HepG2 (cell line): ENCODE measurements around the gene RGL3. TPM values are rescaled to one million over a fixed set of nuclear protein-coding genes. Genes with fewer than 3 reads are reported as not detected.

Experiments
- ATAC-seq: fragments of 200-7000 bp; cut with Tn5 transposase; 3 replicates; pipeline ENCODE4 v1.9.1; 2020; ENCODE audit warnings: mild to moderate bottlenecking, moderate library complexity
- BruUV-seq: library from RNA; stranded (reverse); fragments of 400-500 nt; replicated peaks from 2 replicates; lab custom pipeline; 2021; lab: Mats Ljungman, UMichigan
- CTCF ChIA-PET: fragments of 300-600 bp; formaldehyde crosslinking; extraction: SDS; loops from one replicate; lab custom pipeline; 2021; ENCODE audit warnings: low total read pairs, inconsistent platforms, low intra/inter-chr PET ratio; lab: Yijun Ruan, JAX
- POLR2A ChIA-PET: fragments of 350-600 bp; sonication (Branson Sonifier 250); formaldehyde crosslinking; loops from one replicate; lab custom pipeline; 2020; ENCODE audit warnings: antibody characterized with exemption, inconsistent platforms; lab: Yijun Ruan, JAX
- DNase-seq: peaks from one replicate; pipeline ENCODE4 v3.0.0-alpha.2; 2015; ENCODE audit warnings: low spot score
- FAIRE-seq: peaks from 3 replicates; lab custom pipeline; 2011; peaks lifted over from hg19 to GRCh38; lab: Jason Lieb, UNC
- H2AFZ ChIP-seq: one replicate; pipeline ENCODE4 v1.6.1; 2011; ENCODE audit warnings: low read length, inconsistent platforms
- H3K27ac ChIP-seq: fragments of 300-600 bp; 3 replicates; pipeline ENCODE4 v1.8.0; 2011; ENCODE audit warnings: mixed run types, mild to moderate bottlenecking, mixed read lengths, low read length, inconsistent platforms; ENCODE audit not compliant: insufficient read depth; ENCODE audit errors: extremely low read length
- H3K27me3 ChIP-seq, 2 experiments: fragments of 200-600 bp in 1 of 2; 2 replicates in 1 of 2; 3 replicates in 1 of 2; pipeline versions ENCODE4 v1.6.0 to v1.8.0; 2011; ENCODE audit warnings: low read length in 2 of 2, mild to moderate bottlenecking in 2 of 2, moderate library complexity in 2 of 2, inconsistent platforms in 1 of 2; ENCODE audit not compliant: insufficient read depth in 2 of 2, control insufficient read depth in 1 of 2
- H3K36me3 ChIP-seq, 2 experiments: fragments of 200-600 bp in 1 of 2; replicated peaks in 1 of 2; 2 replicates in 1 of 2; 3 replicates in 1 of 2; pipeline versions ENCODE4 v1.5.1 to v1.8.0; 2011; ENCODE audit warnings: low read length in 2 of 2, inconsistent platforms in 1 of 2; ENCODE audit not compliant: insufficient read depth in 2 of 2, control insufficient read depth in 1 of 2
- H3K4me1 ChIP-seq: 2 replicates; pipeline ENCODE4 v1.5.1; 2012; ENCODE audit warnings: low read length, inconsistent platforms; ENCODE audit not compliant: insufficient read depth
- H3K4me2 ChIP-seq: 2 replicates; pipeline ENCODE4 v1.6.0; 2011; ENCODE audit warnings: low read depth, low read length, inconsistent platforms
- H3K4me3 ChIP-seq, 3 experiments: fragments of 200-600 bp in 1 of 3; sonication (generic), shearing (Covaris generic) in 1 of 3; replicated peaks in 1 of 3; 2 replicates each; pipeline ENCODE4 v1.5.1; 2011 to 2016; ENCODE audit warnings: low read length in 3 of 3, inconsistent platforms in 2 of 3, low read depth in 2 of 3, mild to moderate bottlenecking in 2 of 3, control low read depth in 1 of 3, mixed read lengths in 1 of 3; ENCODE audit not compliant: insufficient read depth in 1 of 3
- H3K79me2 ChIP-seq: one replicate; pipeline ENCODE4 v1.6.1; 2011; ENCODE audit warnings: low read length, inconsistent platforms; ENCODE audit not compliant: insufficient read depth
- H3K9ac ChIP-seq: 2 replicates; pipeline ENCODE4 v1.6.0; 2011; ENCODE audit warnings: mild to moderate bottlenecking, low read depth, low read length, inconsistent platforms; ENCODE audit not compliant: insufficient read depth
- H3K9me3 ChIP-seq: 2 replicates; pipeline ENCODE4 v1.5.1; 2012; ENCODE audit warnings: mild to moderate bottlenecking, low read length
- H4K20me1 ChIP-seq: 2 replicates; pipeline ENCODE4 v1.6.0; 2011; ENCODE audit warnings: inconsistent platforms, mild to moderate bottlenecking, low read length, moderate library complexity; ENCODE audit not compliant: insufficient read depth
- HES4 ChIP-seq: sonication (generic); formaldehyde crosslinking; IDR thresholded peaks from 2 replicates; pipeline ENCODE4 v1.9.0; 2021; ENCODE audit warnings: mild to moderate bottlenecking, missing genetic modification reagents, borderline replicate concordance
- UBTF ChIP-seq: sonication (generic); formaldehyde crosslinking; IDR thresholded peaks from 2 replicates; pipeline ENCODE4 v1.4.0; 2020; ENCODE audit warnings: mild to moderate bottlenecking, missing genetic modification reagents
- ZNF800 ChIP-seq: sonication (generic); formaldehyde crosslinking; IDR thresholded peaks from 2 replicates; pipeline ENCODE4 v1.4.0; 2020; ENCODE audit warnings: missing genetic modification reagents
- WGBS: methylation state at CpG from one replicate; pipeline ENCODE4 v1.1.6; 2017; ENCODE audit warnings: low lambda C conversion rate; 5-methylcytosine and 5-hydroxymethylcytosine counted together
- in situ Hi-C: cut with HindIII; loops from 2 replicates; pipeline ENCODE4 v1.10.0; 2017; ENCODE audit warnings: low pct_unique_long_range_greater_than_20kb; ENCODE audit not compliant: extremely low pct_ligation_motif_present
- intact Hi-C: fragments of 100-400 bp; cut with micrococcal nuclease; formaldehyde crosslinking; loops from one replicate; pipeline ENCODE4 v1.10.0; 2022; ENCODE audit not compliant: unreplicated experiment
- polyA plus RNA-seq, 8 experiments: library from polyadenylated mRNA; depleted of rRNA in 3 of 8; stranded (reverse) in 7 of 8; unstranded in 1 of 8; fragments of >200 nt; fragmentation: Illumina TruSeq in 4 of 8; extraction: Trizol in 4 of 8; gene quantifications; 2 replicates each; pipeline versions ENCODE4 v1.2.1 to v1.2.3, GENCODE V29; 2011 to 2016; ENCODE audit warnings: low read depth in 4 of 8, missing spikeins in 1 of 8, mixed read lengths in 1 of 8; ENCODE audit not compliant: insufficient read depth in 1 of 8
- total RNA-seq, 5 experiments: library from RNA; depleted of rRNA; stranded (reverse); fragments of >200 nt; fragmentation: Illumina TruSeq; extraction: Trizol; gene quantifications; 2 replicates each; pipeline ENCODE4 v1.2.3, GENCODE V29; 2016; ENCODE audit warnings: low read depth in 1 of 5

The RGL3 gene
- total and polyA plus RNA-seq, 2 of the 13 experiments (the other 11 are each of a cell fraction or from before 2014, with no cell fraction given), result 4.2 to 7.6 TPM

DNA sequence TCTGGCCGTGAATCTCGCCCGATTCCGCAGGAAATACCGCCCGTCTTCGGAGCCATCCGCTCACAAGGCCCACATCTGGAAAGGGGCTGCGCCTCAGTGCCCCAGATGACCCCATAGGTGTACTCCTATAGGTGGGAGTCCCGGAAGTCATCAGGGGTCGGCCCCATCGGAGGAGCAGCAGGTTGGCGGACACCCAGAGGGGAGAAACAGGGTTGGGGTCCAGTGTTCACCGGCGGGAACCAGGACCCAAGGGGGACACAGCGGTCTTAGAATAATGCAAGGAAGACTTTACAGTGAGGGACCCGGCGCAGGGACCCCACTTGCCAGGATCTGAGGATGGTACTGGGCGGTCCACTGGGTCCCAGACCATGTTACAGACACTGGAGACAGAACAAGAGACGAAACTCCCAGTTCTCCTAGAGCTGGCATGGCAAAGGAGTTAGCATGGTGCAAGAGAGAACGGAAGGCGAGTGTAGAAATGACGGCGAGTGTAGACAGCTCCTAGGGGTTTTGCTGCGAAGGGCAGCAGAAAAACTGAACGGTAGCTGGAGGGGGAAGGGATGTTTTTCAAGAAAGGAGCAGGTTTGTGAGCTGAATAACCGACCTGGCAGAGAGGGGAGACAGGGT, 4.2 kb upstream of the RGL3 start:
- Histone ChIP-seq H3K79me2 (no peaks in the 10 kb centered on the region), H3K9me3 (no peaks in the 10 kb centered on the region), H3K4me1 (peaks cover 51% of the 10 kb centered on the region), H3K9ac (no peak overlapping the region), H4K20me1 (no peaks in the 10 kb centered on the region), H3K27ac (no peak overlapping the region), H3K27me3 (peaks cover 3 to 35% of the 10 kb centered on the region in 2 experiments; a peak in 4 of 5 replicates), H3K36me3 (no peaks in the 10 kb centered on the region), H3K4me3 (no peak overlapping the region; a peak in 1 of 6 replicates), H2AFZ (no peak overlapping the region), H3K4me2 (peak overlapping the region; percentile 79)
- no peak for TF ChIP-seq HES4 (CRISPR knock-in tag)
- ChIA-PET POLR2A (interaction anchor here (1.4 to 2.2 kb wide), 2 partner anchors 12 to 49 kb away, joined by 3 to 14 read pairs; partner anchors contain the start of genes ODAD3, PRKCSH and SWSAP1), CTCF (no interaction called here)
- intact Hi-C loops, result loop anchor here (5.0 kb wide), 1 partner anchor 41 kb away; the partner anchor contains the start of gene EPOR
- ATAC-seq (no peak), DNase-seq (no peak), FAIRE-seq (no peak)
- BruUV-seq, result no TSS peak
- in situ Hi-C loops, result loop anchor here (5.0 kb wide), 1 partner anchor 41 kb away; the partner anchor contains the start of gene EPOR
- WGBS, result 43% methylated on average over 22 of the region's 27 CpGs

- in situ Hi-C loops, result loop anchor here (5.0 kb wide), 1 partner anchor 40 kb away; the partner anchor contains the start of gene EPOR
- Histone ChIP-seq H3K27me3 (peaks cover 3 to 35% of the 10 kb centered on the region in 2 experiments; a peak in 4 of 5 replicates), H4K20me1 (no peaks in the 10 kb centered on the region), H3K36me3 (no peaks in the 10 kb centered on the region), H3K27ac (no peak overlapping the region), H3K4me3 (peak overlapping the region in 2 of 3 experiments; percentile 24 to 69; a peak in 2 of 6 replicates), H3K4me1 (peaks cover 51% of the 10 kb centered on the region), H3K9me3 (no peaks in the 10 kb centered on the region), H3K79me2 (no peaks in the 10 kb centered on the region), H2AFZ (no peak overlapping the region), H3K4me2 (peak overlapping the region; percentile 79), H3K9ac (no peak overlapping the region)
- no peak for ATAC-seq
- intact Hi-C loops, result loop anchor here (5.0 kb wide), 1 partner anchor 40 kb away; the partner anchor contains the start of gene EPOR
- DNase-seq, result no peak
- ChIA-PET CTCF (no interaction called here), POLR2A (interaction anchor here (1.4 to 3.1 kb wide), 4 partner anchors 13 to 48 kb away, joined by 4 to 15 read pairs (median 10); partner anchors contain the start of genes EPOR, ODAD3, PRKCSH and SWSAP1)
- no peak for FAIRE-seq
- no TSS peak for BruUV-seq
- 16% methylated on average over 6 of the region's 56 CpGs for WGBS
- TF ChIP-seq UBTF (CRISPR knock-in tag) (peak; percentile 24; the same call in 1 of the 2 replicates), ZNF800 (peak; percentile 66; the same call in 1 of the 2 replicates)
Measured at GRCh38 chr19:11422163-11423065, 3.3 kb upstream of the RGL3 start.
